SK-N-SH treated with all-trans-retinoic acid at 6 μM for 48 hours (cell line): Measurements from ENCODE around the gene ABO.

Experiments
- ARNTL ChIP-seq: fragments of 450-650 bp; formaldehyde crosslinking; IDR thresholded peaks from 2 replicates; pipeline ENCODE4 v1.5.0; 2020; ENCODE audit warnings: low read depth, mild to moderate bottlenecking, moderate library complexity, borderline replicate concordance
- CREB5 ChIP-seq: fragments of 250-450 bp; sonication (Bioruptor Pico); IDR thresholded peaks from 2 replicates; pipeline ENCODE4 v1.5.1; 2020; ENCODE audit warnings: low read depth, mild to moderate bottlenecking, moderate library complexity
- ESRRG ChIP-seq: fragments of 250-450 bp; sonication (Bioruptor Pico); IDR thresholded peaks from 2 replicates; pipeline ENCODE4 v1.6.1; 2021; ENCODE audit warnings: mild to moderate bottlenecking
- PATZ1 ChIP-seq: fragments of 250-450 bp; sonication (Bioruptor Pico); IDR thresholded peaks from 2 replicates; pipeline ENCODE4 v1.8.0; 2020; ENCODE audit warnings: mild to moderate bottlenecking, moderate library complexity, borderline replicate concordance
- ZFP3 ChIP-seq: fragments of 250-450 bp; sonication (Bioruptor Pico); IDR thresholded peaks from 2 replicates; pipeline ENCODE4 v1.5.0; 2020; ENCODE audit warnings: mild to moderate bottlenecking, moderate library complexity
- ZNF565 ChIP-seq: fragments of 450-650 bp; formaldehyde crosslinking; conservative IDR thresholded peaks from 2 replicates; pipeline ENCODE4 v1.5.0; 2020; ENCODE audit warnings: low read depth, mild to moderate bottlenecking, moderate library complexity
- ZNF70 ChIP-seq: fragments of 450-650 bp; formaldehyde crosslinking; IDR thresholded peaks from 2 replicates; pipeline ENCODE4 v1.5.0; 2020; ENCODE audit warnings: mild to moderate bottlenecking, moderate library complexity
- ZNF8 ChIP-seq: fragments of 450-650 bp; formaldehyde crosslinking; IDR thresholded peaks from 2 replicates; pipeline ENCODE4 v1.5.0; 2020; ENCODE audit warnings: mild to moderate bottlenecking, moderate library complexity

GRCh38 chr9:133268335-133269056 lies 6.5 kb downstream of the ABO start:
- TF ChIP-seq ZNF70 (CRISPR knock-in tag), result no peak
- no peak for TF ChIP-seq ARNTL (CRISPR knock-in tag)
- TF ChIP-seq ESRRG (CRISPR knock-in tag), result no peak
- no peak for TF ChIP-seq ZNF8 (CRISPR knock-in tag)
- no peak for TF ChIP-seq CREB5 (CRISPR knock-in tag)
- no peak for TF ChIP-seq ZNF565 (CRISPR knock-in tag)
- no peak for TF ChIP-seq ZFP3 (CRISPR knock-in tag)
- TF ChIP-seq PATZ1 (CRISPR knock-in tag), result no peak
